HepG2 (cell line): ENCODE results near the gene COBL. TPM values are rescaled to one million over a fixed set of nuclear protein-coding genes. Genes with fewer than 3 reads are reported as not detected.

ENCODE experiments used
- ATF7 ChIP-seq, 2 experiments: fragments of 450-650 bp in 1 of 2; sonication (generic) in 1 of 2; formaldehyde crosslinking in 1 of 2; IDR thresholded peaks; 2 replicates each; pipeline versions ENCODE4 v1.4.0 to v1.6.1; 2016 to 2020; ENCODE audit warnings: antibody characterized with exemption in 1 of 2, mild to moderate bottlenecking in 1 of 2, missing genetic modification reagents in 1 of 2
- FOXJ3 ChIP-seq: sonication (generic); formaldehyde crosslinking; IDR thresholded peaks from 2 replicates; pipeline ENCODE4 v1.4.0; 2020; ENCODE audit warnings: missing genetic modification reagents, mild to moderate bottlenecking, borderline replicate concordance
- KLF16 ChIP-seq, 2 experiments: sonication (generic) in 1 of 2; formaldehyde crosslinking in 1 of 2; IDR thresholded peaks; 2 replicates each; pipeline versions ENCODE4 v1.6.1 to v1.8.0; 2016 to 2023; ENCODE audit warnings: missing genetic modification reagents in 2 of 2, missing compliant biosample characterization in 1 of 2
- PHB2 ChIP-seq: fragments of 450-650 bp; IDR thresholded peaks from 2 replicates; pipeline ENCODE4 v1.6.1; 2018; ENCODE audit not compliant: partially characterized antibody
- PRDM15 ChIP-seq: sonication (generic); formaldehyde crosslinking; IDR thresholded peaks from 2 replicates; pipeline ENCODE4 v1.4.0; 2020; ENCODE audit warnings: missing genetic modification reagents
- RFX5 ChIP-seq: IDR thresholded peaks from 2 replicates; pipeline ENCODE4 v1.6.1; 2011; ENCODE audit warnings: low read depth, low read length, improper control_type of control experiment
- polyA plus RNA-seq, 8 experiments: library from polyadenylated mRNA; depleted of rRNA in 3 of 8; stranded (reverse) in 7 of 8; unstranded in 1 of 8; fragments of >200 nt; fragmentation: Illumina TruSeq in 4 of 8; extraction: Trizol in 4 of 8; gene quantifications; 2 replicates each; pipeline versions ENCODE4 v1.2.1 to v1.2.3, GENCODE V29; 2011 to 2016; ENCODE audit warnings: low read depth in 4 of 8, missing spikeins in 1 of 8, mixed read lengths in 1 of 8; ENCODE audit not compliant: insufficient read depth in 1 of 8
- total RNA-seq, 5 experiments: library from RNA; depleted of rRNA; stranded (reverse); fragments of >200 nt; fragmentation: Illumina TruSeq; extraction: Trizol; gene quantifications; 2 replicates each; pipeline ENCODE4 v1.2.3, GENCODE V29; 2016; ENCODE audit warnings: low read depth in 1 of 5
- TF ChIP-seq, protein P1 (sequence below): sonication (generic); formaldehyde crosslinking; IDR thresholded peaks from 2 replicates; pipeline ENCODE4 v1.9.0; 2022; ENCODE audit warnings: low read depth, missing genetic modification reagents

The COBL gene
- total and polyA plus RNA-seq, 2 of the 13 experiments (the other 11 are each of a cell fraction or from before 2014, with no cell fraction given): 3.8 to 4.9 TPM

GRCh38 chr7:51077987-51078370, 238.6 kb downstream of the COBL start (continued):
- TF ChIP-seq PRDM15 (CRISPR knock-in tag) (no peak), ATF7 (IDR thresholded peaks at IDR 0.05) (no peak), ATF7 (CRISPR knock-in tag; IDR thresholded peaks at IDR 0.05) (no peak), PHB2 (no peak), KLF16 (CRISPR knock-in tag; IDR thresholded peaks at IDR 0.05) (no peak), FOXJ3 (CRISPR knock-in tag) (no peak), RFX5 (no peak)
- TF ChIP-seq, protein P1, sequence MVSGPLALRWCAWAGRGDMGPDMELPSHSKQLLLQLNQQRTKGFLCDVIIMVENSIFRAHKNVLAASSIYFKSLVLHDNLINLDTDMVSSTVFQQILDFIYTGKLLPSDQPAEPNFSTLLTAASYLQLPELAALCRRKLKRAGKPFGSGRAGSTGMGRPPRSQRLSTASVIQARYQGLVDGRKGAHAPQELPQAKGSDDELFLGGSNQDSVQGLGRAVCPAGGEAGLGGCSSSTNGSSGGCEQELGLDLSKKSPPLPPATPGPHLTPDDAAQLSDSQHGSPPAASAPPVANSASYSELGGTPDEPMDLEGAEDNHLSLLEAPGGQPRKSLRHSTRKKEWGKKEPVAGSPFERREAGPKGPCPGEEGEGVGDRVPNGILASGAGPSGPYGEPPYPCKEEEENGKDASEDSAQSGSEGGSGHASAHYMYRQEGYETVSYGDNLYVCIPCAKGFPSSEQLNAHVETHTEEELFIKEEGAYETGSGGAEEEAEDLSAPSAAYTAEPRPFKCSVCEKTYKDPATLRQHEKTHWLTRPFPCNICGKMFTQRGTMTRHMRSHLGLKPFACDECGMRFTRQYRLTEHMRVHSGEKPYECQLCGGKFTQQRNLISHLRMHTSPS: no peak
